Sigmoid colon (tissue), 7 donors: ENCODE data around the gene FKBP4. TPM values are rescaled to one million over a fixed set of nuclear protein-coding genes. Genes with fewer than 3 reads are reported as not detected.
A peak's percentile ranks its signal among the peaks of the same experiment; 100 is the strongest.

ENCODE experiments used
- DNase-seq: peaks from one replicate; pipeline ENCODE4 v3.0.0-alpha.2; 2019
- H3K27ac ChIP-seq, 4 donors: fragments of 200-600 bp; sonication (generic); one replicate each; pipeline ENCODE4 v1.5.1; 2016 to 2019; ENCODE audit warnings: mild to moderate bottlenecking in 1 of 4
- H3K27me3 ChIP-seq, 3 donors: fragments of 200-600 bp; sonication (generic); one replicate each; pipeline ENCODE4 v1.5.1; 2019; ENCODE audit warnings: mild to moderate bottlenecking in 1 of 3
- H3K36me3 ChIP-seq, 4 donors: fragments of 200-600 bp; sonication (generic); one replicate each; pipeline ENCODE4 v1.5.1; 2016 to 2019
- H3K4me1 ChIP-seq, 4 donors: fragments of 200-600 bp; sonication (generic); one replicate each; pipeline ENCODE4 v1.5.1; 2017 to 2019
- H3K4me3 ChIP-seq, 4 donors: fragments of 200-600 bp; sonication (generic); one replicate each; pipeline ENCODE4 v1.5.1; 2017 to 2019; ENCODE audit warnings: mild to moderate bottlenecking in 2 of 4, moderate library complexity in 1 of 4
- H3K9me3 ChIP-seq, 4 donors: fragments of 200-600 bp in 3 of 4; sonication (generic) in 3 of 4; one replicate each; pipeline versions ENCODE4 v1.5.1 to v1.6.1; 2013 to 2019
- CTCF ChIP-seq, 4 experiments: fragments of 450-650 bp in 3 of 4; fragments of 200-600 bp in 1 of 4; IDR thresholded peaks; one replicate each; pipeline ENCODE4 v1.5.1; 2016 to 2019; ENCODE audit warnings: antibody characterized with exemption in 4 of 4, mild to moderate bottlenecking in 3 of 4, moderate library complexity in 2 of 4
- EP300 ChIP-seq, 4 donors: sonication (generic); formaldehyde crosslinking; IDR thresholded peaks; one replicate each; pipeline ENCODE4 v1.6.1; 2017; ENCODE audit warnings: antibody characterized with exemption in 4 of 4
- POLR2A ChIP-seq, 2 donors: fragments of 450-650 bp; IDR thresholded peaks; one replicate each; pipeline ENCODE4 v1.6.1; 2016; ENCODE audit warnings: antibody characterized with exemption in 2 of 2, mild to moderate bottlenecking in 2 of 2, moderate library complexity in 2 of 2
- POLR2AphosphoS5 ChIP-seq, 4 donors: sonication (generic); formaldehyde crosslinking; IDR thresholded peaks; one replicate each; pipeline ENCODE4 v1.6.1; 2017; ENCODE audit warnings: antibody characterized with exemption in 4 of 4
- WGBS, 2 donors: extraction: QIAGEN DNeasy Blood & Tissue Kit; methylation state at CpG; one replicate each; pipeline ENCODE4 v1.1.7; 2013; 5-methylcytosine and 5-hydroxymethylcytosine counted together
- intact Hi-C: fragments of 100-400 bp; cut with DNase I; formaldehyde crosslinking; loops from one replicate; pipeline ENCODE4 v1.15.1; 2023
- polyA plus RNA-seq, 3 donors: library from polyadenylated mRNA; stranded (reverse); fragments of 200-250 nt; gene quantifications; one replicate each; pipeline ENCODE4 v1.2.3, GENCODE V29; 2013
- total RNA-seq, 4 donors: library from RNA; depleted of rRNA; stranded (reverse); fragments of >200 nt; gene quantifications; one replicate each; pipeline ENCODE4 v1.1.0, GENCODE V29; 2016
- donor health status: healthy with polysubstance abuse.
- donor health status: Bipolar disorder and iron deficiency.
- donor health status: healthy.

The FKBP4 gene
- 10 to 100 TPM; 21.3 to 33.7 (median 23.5) TPM for total RNA-seq
- polyA plus RNA-seq = 10 to 100 TPM; 33.6 to 44.5 (median 42.3) TPM

GRCh38 chr12:2794736-2795289 is at the start of gene FKBP4:
FKBP4 (plus strand) TSS chr12:2794970; CDS start chr12:2795140, 170 bp downstream.
- Histone ChIP-seq H3K36me3 (peaks cover 12 to 27% (median 15%) of the 10 kb centered on the region in 4 donors), H3K27ac (peak within 1 kb of the TSS; percentile 85 to 88 (median 88)), H3K4me1 (peaks cover 0 to 29% (median 20%) of the 10 kb centered on the region in 4 donors), H3K27me3 (no peaks in the 10 kb centered on the region), H3K4me3 (peak within 1 kb of the TSS; percentile 62 to 91 (median 84)), H3K9me3 (no peaks in the 10 kb centered on the region)
- TF ChIP-seq EP300 (IDR thresholded peaks at IDR 0.05) = peak in 1 of 4 donors; percentile 54
- peak in 1 of 2 donors; percentile 16 for TF ChIP-seq POLR2A (IDR thresholded peaks at IDR 0.05)
- no peak for TF ChIP-seq CTCF (IDR thresholded peaks at IDR 0.05)
- TF ChIP-seq POLR2AphosphoS5 (IDR thresholded peaks at IDR 0.05) = peak; percentile 78 to 93 (median 81)
- intact Hi-C loops = no loop called here
- 0 to 1% methylated on average over 63 of the region's 63 CpGs for WGBS, 2 donors
- peak; percentile 96 for DNase-seq

- Histone ChIP-seq H3K27ac (no peak overlapping the region), H3K27me3 (no peaks in the 10 kb centered on the region), H3K4me1 (no peaks in the 10 kb centered on the region), H3K36me3 (no peaks in the 10 kb centered on the region), H3K4me3 (no peak overlapping the region), H3K9me3 (no peaks in the 10 kb centered on the region)
- TF ChIP-seq POLR2AphosphoS5 (IDR thresholded peaks at IDR 0.05) = no peak
- TF ChIP-seq POLR2A (IDR thresholded peaks at IDR 0.05) = no peak
- TF ChIP-seq CTCF (IDR thresholded peaks at IDR 0.05) = no peak
- TF ChIP-seq EP300 (IDR thresholded peaks at IDR 0.05) = no peak
- DNase-seq = no peak
- intact Hi-C loops = no loop called here
- 49 to 60% methylated on average over 2 of the region's 2 CpGs for WGBS, 2 donors
Measured at GRCh38 chr12:2745655-2746054, 49.1 kb upstream of the FKBP4 start.

GRCh38 chr12:2749580-2749979 is 45.2 kb upstream of the FKBP4 start:
- TF ChIP-seq EP300 (IDR thresholded peaks at IDR 0.05) (no peak), POLR2A (IDR thresholded peaks at IDR 0.05) (no peak), POLR2AphosphoS5 (IDR thresholded peaks at IDR 0.05) (no peak), CTCF (IDR thresholded peaks at IDR 0.05) (no peak)
- Histone ChIP-seq H3K36me3 (no peaks in the 10 kb centered on the region), H3K27ac (no peak overlapping the region), H3K27me3 (no peaks in the 10 kb centered on the region), H3K9me3 (no peaks in the 10 kb centered on the region), H3K4me1 (peaks cover 0 to 3% (median 0%) of the 10 kb centered on the region in 4 donors), H3K4me3 (no peak overlapping the region)
- intact Hi-C loops = no loop called here
- DNase-seq = no peak
- WGBS, 2 donors = 48 to 59% methylated on average over 11 of the region's 11 CpGs

GRCh38 chr12:2750185-2750584 is 44.6 kb upstream of the FKBP4 start:
- no peak overlapping the region for H3K27ac ChIP-seq
- no peaks in the 10 kb centered on the region for H3K27me3 ChIP-seq
- DNase-seq = no peak
- H3K4me1 ChIP-seq = peaks cover 0 to 3% (median 0%) of the 10 kb centered on the region in 4 donors
- intact Hi-C loops = no loop called here
- TF ChIP-seq CTCF (IDR thresholded peaks at IDR 0.05) (no peak), EP300 (IDR thresholded peaks at IDR 0.05) (no peak), POLR2AphosphoS5 (IDR thresholded peaks at IDR 0.05) (no peak), POLR2A (IDR thresholded peaks at IDR 0.05) (no peak)
- 66% methylated on average over 7 of the region's 7 CpGs for WGBS, 2 donors
- H3K9me3 ChIP-seq = no peaks in the 10 kb centered on the region
- H3K4me3 ChIP-seq = no peak overlapping the region
- H3K36me3 ChIP-seq = no peaks in the 10 kb centered on the region

GRCh38 chr12:2751230-2751629 is 43.5 kb upstream of the FKBP4 start:
- intact Hi-C loops = no loop called here
- Histone ChIP-seq H3K36me3 (no peaks in the 10 kb centered on the region), H3K4me1 (peaks cover 0 to 3% (median 0%) of the 10 kb centered on the region in 4 donors), H3K9me3 (no peaks in the 10 kb centered on the region), H3K4me3 (no peak overlapping the region), H3K27ac (no peak overlapping the region), H3K27me3 (no peaks in the 10 kb centered on the region)
- TF ChIP-seq POLR2AphosphoS5 (IDR thresholded peaks at IDR 0.05) (no peak), POLR2A (IDR thresholded peaks at IDR 0.05) (no peak), CTCF (IDR thresholded peaks at IDR 0.05) (no peak)
- no peak for DNase-seq
